Measurements from ENCODE around the gene DCHS1. TPM values are rescaled to one million over a fixed set of nuclear protein-coding genes. Genes with fewer than 3 reads are reported as not detected.
A peak's percentile ranks its signal among the peaks of the same experiment; 100 is the strongest.

The DCHS1 gene
- total and polyA plus RNA-seq, 2 of the 13 experiments (the other 11 are each of a cell fraction or from before 2014, with no cell fraction given): under 0.01 to 0.03 TPM

- TF ChIP-seq GFI1 (CRISPR knock-in tag; IDR thresholded peaks at IDR 0.05; ENCODE audit: borderline replicate concordance) (no peak), ZNF350 (CRISPR knock-in tag; IDR thresholded peaks at IDR 0.05; ENCODE audit: borderline replicate concordance, low read depth) (peak; percentile 42; the same call in 1 of the 2 replicates), SUZ12 (IDR thresholded peaks at IDR 0.05; ENCODE audit: low read depth, low read length) (no peak), DNMT1 (CRISPR knock-in tag; IDR thresholded peaks at IDR 0.05) (no peak), ATF3 (CRISPR knock-in tag; IDR thresholded peaks at IDR 0.05) (no peak), ZNF3 (CRISPR knock-in tag; IDR thresholded peaks at IDR 0.05) (no peak), ARNT (IDR thresholded peaks at IDR 0.05) (no peak), CBX1 (IDR thresholded peaks at IDR 0.05; ENCODE audit: low read depth) (no peak), ZNF10 (CRISPR knock-in tag; IDR thresholded peaks at IDR 0.05; ENCODE audit: borderline replicate concordance, low read depth) (no peak), ZNF746 (CRISPR knock-in tag; IDR thresholded peaks at IDR 0.05) (no peak), ZNF7 (CRISPR knock-in tag; IDR thresholded peaks at IDR 0.05) (no peak), HOXA3 (CRISPR knock-in tag; IDR thresholded peaks at IDR 0.05) (peak; percentile 62; the same call in 1 of the 2 replicates), ZNF343 (CRISPR knock-in tag; IDR thresholded peaks at IDR 0.05) (no peak), ZNF274 (CRISPR knock-in tag; IDR thresholded peaks at IDR 0.05) (no peak), HNRNPLL (IDR thresholded peaks at IDR 0.05; ENCODE audit: low read depth, low read length, poor library complexity, severe bottlenecking) (no peak), ZNF280D (CRISPR knock-in tag; IDR thresholded peaks at IDR 0.05) (no peak), ZEB1 (IDR thresholded peaks at IDR 0.05; ENCODE audit: insufficient replicate concordance, low read depth) (no peak), ZNF792 (CRISPR knock-in tag; IDR thresholded peaks at IDR 0.05) (no peak), SRY (CRISPR knock-in tag; IDR thresholded peaks at IDR 0.05) (no peak), HOXD1 (CRISPR knock-in tag; IDR thresholded peaks at IDR 0.05) (no peak), RAD51 (IDR thresholded peaks at IDR 0.05; ENCODE audit: borderline replicate concordance) (peak; percentile 98), ZNF337 (CRISPR knock-in tag; IDR thresholded peaks at IDR 0.05; ENCODE audit: borderline replicate concordance, low read depth) (no peak), EHMT2 (IDR thresholded peaks at IDR 0.05; ENCODE audit: borderline replicate concordance, low read depth, low read length) (no peak), EP300 (IDR thresholded peaks at IDR 0.05; ENCODE audit: low read depth in 2 of 2, low read length in 2 of 2) (peak in 1 of 2 experiments; percentile 50; a peak in 1 of 4 replicates), EP300 (CRISPR knock-in tag; IDR thresholded peaks at IDR 0.05; ENCODE audit: borderline replicate concordance) (no peak), ZNF503 (CRISPR knock-in tag; IDR thresholded peaks at IDR 0.05) (no peak)
These were observed 36.4 kb downstream of the DCHS1 start, which contains the start of gene TPP1 (continued) for GRCh38 chr11:6619004-6619745.
